Fibroblast of pulmonary artery (primary cell): ENCODE measurements around the gene EVA1C.

ENCODE experiments used
- DNase-seq: peaks from one replicate; pipeline ENCODE4 v3.0.0-alpha.2; 2010; ENCODE audit warnings: low read depth
- H3K4me3 ChIP-seq: replicated peaks from 2 replicates; pipeline ENCODE4 v1.5.1; 2011; ENCODE audit warnings: low read depth, mild to moderate bottlenecking, control low read depth, low read length, moderate library complexity
- TF ChIP-seq, protein P1 (sequence below): IDR thresholded peaks from 2 replicates; pipeline ENCODE4 v1.5.1; 2011; ENCODE audit warnings: mild to moderate bottlenecking, control low read depth, low read length, inconsistent platforms; ENCODE audit errors: missing control alignments

Gene EVA1C

DNA sequence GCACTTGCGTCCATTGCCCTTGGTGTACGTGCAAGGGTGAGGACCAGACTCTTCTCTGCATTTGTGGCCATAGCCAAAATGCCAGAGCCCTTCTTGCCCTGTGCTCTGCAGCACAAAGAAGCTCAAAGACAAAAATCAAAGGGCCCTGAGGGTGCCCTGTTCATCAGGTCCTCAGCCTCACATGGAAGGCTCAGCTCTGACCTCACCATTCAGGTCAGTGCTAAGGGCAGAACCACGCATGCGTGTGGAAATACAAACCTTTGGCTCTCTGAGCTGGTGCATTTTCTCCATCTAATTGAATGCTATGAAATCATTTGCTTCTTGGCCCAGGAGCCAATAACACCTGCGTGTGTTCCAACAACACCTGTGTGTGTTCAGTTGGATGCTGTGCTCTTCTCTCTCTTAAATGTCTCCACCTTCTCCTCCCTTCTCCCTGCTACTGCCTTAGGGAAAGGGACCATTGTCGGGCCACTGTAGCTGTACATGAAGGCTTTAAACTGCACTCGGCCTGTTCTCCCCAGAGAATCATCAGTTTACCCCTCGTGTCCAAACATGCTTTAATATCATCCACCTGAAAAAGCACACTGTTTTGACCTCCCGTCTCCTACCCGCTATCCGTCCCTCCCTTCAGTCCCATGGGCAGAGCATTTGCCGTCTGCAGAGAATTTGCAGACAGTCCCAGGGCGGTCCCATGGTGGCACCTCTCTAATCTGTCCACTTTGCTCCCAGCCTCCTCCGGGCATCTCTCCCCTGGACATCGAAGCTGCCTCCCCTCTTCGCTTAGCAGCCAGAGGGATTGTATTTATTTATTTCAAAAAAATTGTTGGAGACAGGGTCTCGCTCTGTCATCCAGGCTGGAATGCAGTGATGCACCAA, 60.6 kb downstream of the EVA1C start:
- TF ChIP-seq, protein P1, sequence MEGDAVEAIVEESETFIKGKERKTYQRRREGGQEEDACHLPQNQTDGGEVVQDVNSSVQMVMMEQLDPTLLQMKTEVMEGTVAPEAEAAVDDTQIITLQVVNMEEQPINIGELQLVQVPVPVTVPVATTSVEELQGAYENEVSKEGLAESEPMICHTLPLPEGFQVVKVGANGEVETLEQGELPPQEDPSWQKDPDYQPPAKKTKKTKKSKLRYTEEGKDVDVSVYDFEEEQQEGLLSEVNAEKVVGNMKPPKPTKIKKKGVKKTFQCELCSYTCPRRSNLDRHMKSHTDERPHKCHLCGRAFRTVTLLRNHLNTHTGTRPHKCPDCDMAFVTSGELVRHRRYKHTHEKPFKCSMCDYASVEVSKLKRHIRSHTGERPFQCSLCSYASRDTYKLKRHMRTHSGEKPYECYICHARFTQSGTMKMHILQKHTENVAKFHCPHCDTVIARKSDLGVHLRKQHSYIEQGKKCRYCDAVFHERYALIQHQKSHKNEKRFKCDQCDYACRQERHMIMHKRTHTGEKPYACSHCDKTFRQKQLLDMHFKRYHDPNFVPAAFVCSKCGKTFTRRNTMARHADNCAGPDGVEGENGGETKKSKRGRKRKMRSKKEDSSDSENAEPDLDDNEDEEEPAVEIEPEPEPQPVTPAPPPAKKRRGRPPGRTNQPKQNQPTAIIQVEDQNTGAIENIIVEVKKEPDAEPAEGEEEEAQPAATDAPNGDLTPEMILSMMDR, result no peak
- DNase-seq, result no peak
- no peak overlapping the region for H3K4me3 ChIP-seq

DNA sequence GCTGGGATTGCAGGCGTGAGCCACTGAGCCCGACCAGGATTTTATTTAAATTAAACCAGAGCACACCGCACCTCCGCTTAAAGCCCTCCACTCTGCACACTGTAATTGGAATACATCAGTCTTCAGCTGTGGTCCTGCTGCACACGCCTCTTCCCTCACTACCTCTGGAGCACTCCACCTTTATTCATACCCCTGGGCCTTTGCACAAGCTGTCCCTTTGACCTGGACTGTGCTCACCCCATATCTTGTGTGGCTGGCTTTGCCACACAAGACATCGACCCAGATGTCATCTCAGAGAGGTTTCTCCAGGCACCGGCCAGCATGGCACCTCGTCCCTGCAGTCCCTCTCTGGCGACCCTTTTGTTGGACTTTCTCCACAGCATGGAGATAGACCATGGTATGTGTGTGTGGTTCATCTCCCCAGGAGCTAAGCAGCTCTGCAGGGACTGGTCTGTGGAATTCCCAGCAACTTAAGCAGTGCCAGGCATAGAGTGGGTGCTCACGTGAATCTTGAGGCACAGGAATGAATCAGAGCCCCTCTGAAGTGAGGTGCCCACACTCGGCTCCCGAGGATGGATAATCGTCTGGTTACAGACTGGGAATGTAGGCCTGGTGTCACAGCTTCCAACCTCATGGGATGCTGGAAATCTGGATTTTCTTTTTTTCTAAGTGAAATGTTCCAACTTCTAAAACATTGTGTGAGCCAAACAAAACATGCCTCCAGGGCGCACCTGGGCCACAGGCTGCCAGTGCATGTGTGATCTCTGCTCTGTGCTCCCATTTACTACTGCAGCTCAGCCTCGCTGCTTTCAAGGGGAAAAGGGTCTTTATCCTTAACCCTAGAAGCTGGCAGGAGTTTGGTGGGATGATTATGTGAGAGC, 61.9 kb downstream of the EVA1C start:
- no peak overlapping the region for H3K4me3 ChIP-seq
- no peak for DNase-seq
- TF ChIP-seq, protein P1, result no peak

DNA sequence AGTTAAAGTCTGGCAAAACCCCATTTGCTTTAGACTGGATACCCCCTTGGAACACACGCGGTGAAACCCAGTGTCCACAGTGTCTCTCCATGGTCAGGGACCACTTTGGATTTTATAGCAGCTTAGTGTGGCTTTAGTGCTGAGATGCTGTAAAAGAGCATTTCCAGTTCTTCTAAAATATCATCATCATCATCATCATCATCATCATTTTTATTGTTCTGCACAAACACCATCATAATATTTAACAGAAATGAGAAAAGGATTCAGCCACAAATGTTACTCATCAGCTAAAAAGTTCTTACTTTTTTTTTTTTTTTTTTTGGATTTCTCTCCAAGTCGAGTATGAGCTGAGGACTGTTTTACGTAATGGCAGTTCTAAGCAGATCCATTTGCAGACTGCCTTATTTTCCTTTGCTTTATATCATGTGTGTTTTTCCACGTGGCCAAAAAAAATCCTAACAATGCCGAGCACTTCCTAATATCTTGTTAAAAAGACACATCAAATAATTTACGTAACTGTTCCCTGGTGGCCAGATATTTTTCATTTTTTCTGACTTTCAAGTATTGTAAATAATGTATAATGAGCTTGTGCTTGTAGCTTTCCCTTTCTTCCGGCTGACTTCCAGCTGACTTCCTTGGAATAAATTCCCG, 62.8 kb downstream of the EVA1C start:
- TF ChIP-seq, protein P1, result no peak
- peak; percentile 88 for DNase-seq
- H3K4me3 ChIP-seq, result no peak overlapping the region

DNA sequence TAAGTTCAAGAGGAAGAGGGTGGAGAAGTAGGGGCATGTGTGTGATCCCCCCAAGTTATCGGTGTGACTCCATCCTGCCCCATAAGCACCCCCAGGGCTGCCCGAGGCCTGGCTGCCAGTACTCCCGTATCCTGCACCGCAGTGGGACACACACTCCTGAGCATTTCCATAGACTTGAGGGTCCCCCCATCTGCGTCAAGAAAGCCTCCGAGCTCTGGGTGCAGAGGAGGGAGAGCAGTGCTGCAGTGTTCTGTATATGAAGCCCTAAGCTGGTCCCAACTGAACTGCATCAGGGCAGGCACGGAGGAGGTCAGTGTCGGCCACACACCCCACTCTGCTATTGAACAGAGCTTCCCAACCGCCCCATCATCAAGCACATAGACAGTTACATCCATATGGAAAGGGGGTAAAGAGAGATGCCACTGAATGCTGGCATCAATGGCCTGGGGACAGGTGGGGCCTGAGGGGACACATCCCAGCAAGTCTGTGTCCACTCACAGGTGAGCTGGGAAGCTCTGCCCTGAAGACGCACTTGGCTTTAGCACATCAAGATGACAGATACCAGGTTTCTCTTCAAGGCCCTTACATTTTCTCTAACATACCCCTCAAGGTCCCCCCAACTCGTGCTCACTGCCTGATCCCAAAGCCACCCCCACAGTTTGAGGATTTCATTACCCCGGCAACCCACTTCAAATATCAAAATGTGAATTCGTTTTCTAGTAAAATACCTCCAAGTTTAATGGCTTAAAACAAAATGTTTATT, 64.3 kb downstream of the EVA1C start:
- TF ChIP-seq, protein P1, result no peak
- DNase-seq, result no peak
- H3K4me3 ChIP-seq, result no peak overlapping the region

DNA sequence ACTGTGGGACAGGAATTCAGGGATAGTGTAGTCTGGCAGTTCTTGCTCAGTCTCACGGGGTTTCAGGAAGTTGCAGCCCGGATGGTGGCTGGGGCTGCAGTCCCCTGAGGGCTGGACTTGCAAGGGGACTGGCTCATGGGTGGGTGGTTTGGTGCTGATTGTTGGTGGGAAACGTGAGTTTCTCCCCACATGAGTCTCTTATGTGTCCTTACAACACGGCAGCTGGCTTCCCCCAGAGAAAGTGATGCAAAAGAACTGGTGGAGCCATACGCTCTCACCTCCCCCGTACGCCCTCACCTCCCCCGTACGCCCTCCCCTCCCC, 64.9 kb downstream of the EVA1C start:
- no peak overlapping the region for H3K4me3 ChIP-seq

More for the DNA sequence above, 64.9 kb downstream of the EVA1C start:
- TF ChIP-seq, protein P1, result no peak
- DNase-seq, result no peak
